ENCODE results near the gene DMPK.

DMPK gene

GRCh38 chr19:45785097-45785496 lies 2.8 kb upstream of the DMPK start:
- DNase-seq, result no peak

GRCh38 chr19:45784096-45784495 lies 1.8 kb upstream of the DMPK start:
- no peak for DNase-seq

- DNase-seq, result no peak
Observed at GRCh38 chr19:45782820-45783785, 813 bp upstream of the DMPK start.

GRCh38 chr19:45781214-45782161 lies 802 bp downstream of the DMPK start:
- DNase-seq, result no peak

- no peak for DNase-seq
Observed at GRCh38 chr19:45780448-45781213, 1.7 kb downstream of the DMPK start.

- no peak for DNase-seq
Observed at GRCh38 chr19:45780146-45780447, 2.2 kb downstream of the DMPK start.

- peak; percentile 93 for DNase-seq
Observed at GRCh38 chr19:45779231-45780145, 2.8 kb downstream of the DMPK start.

- DNase-seq, result no peak
Observed at GRCh38 chr19:45778010-45778661, 4.2 kb downstream of the DMPK start.

GRCh38 chr19:45777395-45777961 lies 4.8 kb downstream of the DMPK start:
- no peak for DNase-seq

GRCh38 chr19:45774765-45775164 lies 7.5 kb downstream of the DMPK start:
- no peak for DNase-seq

GRCh38 chr19:45773384-45773783 lies 8.9 kb downstream of the DMPK start:
- DNase-seq, result no peak

- no peak for DNase-seq
Observed at GRCh38 chr19:45772912-45773311, 9.4 kb downstream of the DMPK start.

GRCh38 chr19:45772130-45772840 lies 10.0 kb downstream of the DMPK start:
- DNase-seq, result no peak

- no peak for DNase-seq
Observed at GRCh38 chr19:45771311-45771933, 10.9 kb downstream of the DMPK start.

- peak; percentile 97 for DNase-seq
Observed at GRCh38 chr19:45770192-45771101, 11.8 kb downstream of the DMPK start.

GRCh38 chr19:45769821-45770191 lies 12.5 kb downstream of the DMPK start:
- no peak for DNase-seq

GRCh38 chr19:45768984-45769782 lies 13.1 kb downstream of the DMPK start, which contains the start of gene SIX5:
SIX5 (minus strand) TSS chr19:45769252; CDS start chr19:45768844, 408 bp downstream.
- peak; percentile 97 for DNase-seq

- DNase-seq, result peak; percentile 80
Observed at GRCh38 chr19:45768655-45768983, 13.7 kb downstream of the DMPK start.
